Endodermal cell (in vitro differentiated cells): ENCODE data around the gene IL19. TPM values are rescaled to one million over a fixed set of nuclear protein-coding genes. Genes with fewer than 3 reads are reported as not detected.

Experiments
- DNase-seq: peaks from one replicate; pipeline ENCODE4 v3.0.0-alpha.2; 2017
- H3K27ac ChIP-seq: 2 replicates; pipeline ENCODE4 v1.5.1; 2013; ENCODE audit warnings: mild to moderate bottlenecking, low read depth, low read length, moderate library complexity
- H3K27me3 ChIP-seq: 2 replicates; pipeline ENCODE4 v1.6.1; 2013; ENCODE audit warnings: mild to moderate bottlenecking, low read length, moderate library complexity; ENCODE audit not compliant: insufficient read depth, control insufficient read depth, poor library complexity, severe bottlenecking
- H3K36me3 ChIP-seq: 2 replicates; pipeline ENCODE4 v1.7.0; 2013; ENCODE audit warnings: mild to moderate bottlenecking, low read length, moderate library complexity; ENCODE audit not compliant: control insufficient read depth, insufficient read depth
- H3K4me1 ChIP-seq: one replicate; pipeline ENCODE4 v1.7.0; 2013; ENCODE audit warnings: low read length; ENCODE audit not compliant: control insufficient read depth, insufficient read depth
- H3K4me3 ChIP-seq: 2 replicates; pipeline ENCODE4 v1.5.1; 2013; ENCODE audit warnings: mild to moderate bottlenecking, low read length, moderate library complexity
- H3K9ac ChIP-seq: 2 replicates; pipeline ENCODE4 v1.6.1; 2013; ENCODE audit warnings: mild to moderate bottlenecking, low read length, moderate library complexity; ENCODE audit not compliant: poor library complexity, severe bottlenecking; ENCODE audit errors: extremely low read depth
- H3K9me3 ChIP-seq: 2 replicates; pipeline ENCODE4 v1.6.1; 2013; ENCODE audit warnings: mild to moderate bottlenecking, low read length, moderate library complexity; ENCODE audit not compliant: control insufficient read depth
- H3K27ac Mint-ChIP-seq: 2 replicates; pipeline ENCODE4 v1.8.0; 2020; ENCODE audit warnings: mixed read lengths
- H3K27me3 Mint-ChIP-seq: 2 replicates; pipeline ENCODE4 v1.8.0; 2021; ENCODE audit warnings: mild to moderate bottlenecking, mixed read lengths; ENCODE audit not compliant: insufficient read depth
- H3K36me3 Mint-ChIP-seq: 2 replicates; pipeline ENCODE4 v1.8.0; 2020; ENCODE audit warnings: low read depth, mixed read lengths
- H3K4me1 Mint-ChIP-seq: 2 replicates; pipeline ENCODE4 v1.8.0; 2020; ENCODE audit warnings: mixed read lengths
- H3K4me3 Mint-ChIP-seq: 2 replicates; pipeline ENCODE4 v1.8.0; 2020; ENCODE audit warnings: mild to moderate bottlenecking, moderate library complexity, mixed read lengths
- H3K9me3 Mint-ChIP-seq: 2 replicates; pipeline ENCODE4 v1.8.0; 2020; ENCODE audit warnings: mild to moderate bottlenecking, mixed read lengths
- CTCF ChIP-seq: fragments of 200-600 bp; sonication (generic); conservative IDR thresholded peaks from 2 replicates; pipeline ENCODE4 v1.5.0; 2021; ENCODE audit warnings: antibody characterized with exemption, mild to moderate bottlenecking
- WGBS, 2 experiments: methylation state at CpG; one replicate each; pipeline versions ENCODE4 v1.1.5 to v1.1.7; 2013; ENCODE audit warnings: missing lambda C conversion rate in 2 of 2, mixed read lengths in 1 of 2; ENCODE audit not compliant: insufficient coverage in 1 of 2, insufficient read length in 1 of 2; 5-methylcytosine and 5-hydroxymethylcytosine counted together
- total RNA-seq, 2 donors: library from RNA; stranded (reverse); fragmentation: NEBNext Ultra II Directional in 1 of 2; extraction: Animal tissue kit (Norgen Biotek cat#: 25700) in 1 of 2; gene quantifications; 2 replicates in 1 of 2; 3 replicates in 1 of 2; pipeline ENCODE4 v1.2.1, GENCODE V29; 2021

Gene IL19
- total RNA-seq, 2 donors from 2014 or later: not detected

GRCh38 chr1:206883876-206884275, 113.3 kb downstream of the IL19 start:
- TF ChIP-seq CTCF: no peak
- peaks cover 11% of the 10 kb centered on the region for H3K9me3 Mint-ChIP-seq
- DNase-seq: no peak
- Histone ChIP-seq H3K4me1 (no peaks in the 10 kb centered on the region), H3K9ac (no peak overlapping the region), H3K4me3 (no peak overlapping the region), H3K9me3 (peaks cover 10% of the 10 kb centered on the region), H3K36me3 (no peaks in the 10 kb centered on the region), H3K27me3 (no peaks in the 10 kb centered on the region), H3K27ac (no peak overlapping the region)
- 92 to 100% methylated on average over 1 to 2 of the region's 2 CpGs for WGBS, 2 experiments
- H3K36me3 Mint-ChIP-seq: no peaks in the 10 kb centered on the region
- H3K4me1 Mint-ChIP-seq: no peaks in the 10 kb centered on the region
- H3K27me3 Mint-ChIP-seq: peaks cover 5% of the 10 kb centered on the region
- no peak overlapping the region for H3K27ac Mint-ChIP-seq
- no peak overlapping the region for H3K4me3 Mint-ChIP-seq

- no peak overlapping the region for H3K27ac Mint-ChIP-seq
- Histone ChIP-seq H3K9ac (no peak overlapping the region), H3K27ac (no peak overlapping the region), H3K27me3 (no peaks in the 10 kb centered on the region), H3K4me3 (no peak overlapping the region), H3K36me3 (no peaks in the 10 kb centered on the region), H3K4me1 (no peaks in the 10 kb centered on the region), H3K9me3 (no peaks in the 10 kb centered on the region)
- no peak overlapping the region for H3K4me3 Mint-ChIP-seq
- peaks cover 1% of the 10 kb centered on the region for H3K9me3 Mint-ChIP-seq
- H3K27me3 Mint-ChIP-seq: peaks cover 5% of the 10 kb centered on the region
- H3K36me3 Mint-ChIP-seq: no peaks in the 10 kb centered on the region
- TF ChIP-seq CTCF: no peak
- no peak for DNase-seq
- H3K4me1 Mint-ChIP-seq: peaks cover 9% of the 10 kb centered on the region
- 92 to 100% methylated on average over 1 to 3 of the region's 3 CpGs for WGBS, 2 experiments
Observed at GRCh38 chr1:206885341-206886060, 114.9 kb downstream of the IL19 start.

- 94 to 100% methylated on average over 1 of the region's 1 CpG for WGBS, 2 experiments
- TF ChIP-seq CTCF: no peak
- H3K4me3 ChIP-seq: no peak overlapping the region
- no peaks in the 10 kb centered on the region for H3K9me3 ChIP-seq
- no peak for DNase-seq
- H3K27ac ChIP-seq: no peak overlapping the region
- H3K4me1 Mint-ChIP-seq: peaks cover 9% of the 10 kb centered on the region
- H3K4me3 Mint-ChIP-seq: no peak overlapping the region
- H3K9me3 Mint-ChIP-seq: peaks cover 1% of the 10 kb centered on the region
- no peaks in the 10 kb centered on the region for H3K27me3 ChIP-seq
- peaks cover 5% of the 10 kb centered on the region for H3K27me3 Mint-ChIP-seq
- no peaks in the 10 kb centered on the region for H3K36me3 ChIP-seq
- no peak overlapping the region for H3K27ac Mint-ChIP-seq
- H3K9ac ChIP-seq: no peak overlapping the region
- no peaks in the 10 kb centered on the region for H3K4me1 ChIP-seq
- no peaks in the 10 kb centered on the region for H3K36me3 Mint-ChIP-seq
Observed at GRCh38 chr1:206886831-206887230, 116.3 kb downstream of the IL19 start.
